ENCODE measurements around the gene ZNF12.

GRCh38 chr7:6708304-6708703, 1.6 kb upstream of the ZNF12 start:
- TF ChIP-seq CTCF (IDR thresholded peaks at IDR 0.05) (no peak), POLR2A (IDR thresholded peaks at IDR 0.05) (no peak)

Measured in lower leg skin (tissue), 3 donors.